H1 (cell line): ENCODE data around the gene VSTM2L. TPM values are rescaled to one million over a fixed set of nuclear protein-coding genes. Genes with fewer than 3 reads are reported as not detected.

Experiments used
- CTCF ChIA-PET: fragments of 300-600 bp; sonication (Branson Sonifier 250); formaldehyde crosslinking; loops from one replicate; lab custom pipeline; 2021; ENCODE audit not compliant: partially characterized antibody; lab: Charles Lee
- POLR2A ChIA-PET: fragments of 300-600 bp; sonication (Branson Sonifier 250); formaldehyde crosslinking; loops from one replicate; lab custom pipeline; 2021; ENCODE audit warnings: inconsistent platforms; ENCODE audit not compliant: partially characterized antibody; lab: Charles Lee
- DNase-seq, 2 experiments: peaks; one replicate each; pipeline versions ENCODE4 v3.0.0 to v3.0.0-alpha.2; 2010 to 2022; ENCODE audit warnings: low spot score in 2 of 2, low read depth in 1 of 2, mixed read lengths in 1 of 2
- FAIRE-seq: peaks from 2 replicates; lab custom pipeline; 2011; peaks lifted over from hg19 to GRCh38; lab: Jason Lieb, UNC
- H2AFZ ChIP-seq: 2 replicates; pipeline ENCODE4 v1.8.1; 2012; ENCODE audit warnings: low read length, inconsistent platforms
- H2AK5ac ChIP-seq: 2 replicates; pipeline ENCODE4 v1.6.1; 2013; ENCODE audit warnings: low read depth, low read length
- H2BK120ac ChIP-seq: replicated peaks from 2 replicates; pipeline ENCODE3; 2013; ENCODE audit warnings: low read depth, low read length, inconsistent platforms
- H2BK12ac ChIP-seq: 2 replicates; pipeline ENCODE4 v1.6.1; 2013; ENCODE audit warnings: low read depth, low read length
- H2BK15ac ChIP-seq: 2 replicates; pipeline ENCODE4 v1.6.1; 2013; ENCODE audit warnings: low read length
- H2BK20ac ChIP-seq: 2 replicates; pipeline ENCODE4 v1.6.1; 2013; ENCODE audit warnings: low read length
- H2BK5ac ChIP-seq: 2 replicates; pipeline ENCODE4 v1.6.1; 2013; ENCODE audit warnings: low read depth, low read length
- H3K14ac ChIP-seq: 2 replicates; pipeline ENCODE4 v1.6.1; 2013; ENCODE audit warnings: inconsistent platforms; ENCODE audit not compliant: insufficient read length
- H3K18ac ChIP-seq: 2 replicates; pipeline ENCODE4 v1.6.1; 2013; ENCODE audit warnings: low read length; ENCODE audit errors: extremely low read depth
- H3K23ac ChIP-seq: 2 replicates; pipeline ENCODE4 v1.6.1; 2013; ENCODE audit warnings: inconsistent platforms; ENCODE audit not compliant: insufficient read length
- H3K23me2 ChIP-seq: 2 replicates; pipeline ENCODE4 v1.6.1; 2013; ENCODE audit warnings: low read depth, low read length
- H3K27ac ChIP-seq: 2 replicates; pipeline ENCODE4 v1.6.1; 2011; ENCODE audit warnings: low read depth, low read length, inconsistent platforms
- H3K27me3 ChIP-seq, 4 experiments: replicated peaks in 1 of 4; 1 replicate in 1 of 4; 2 replicates in 3 of 4; pipeline versions ENCODE4 v1.6.1 to v1.8.1; 2011 to 2013; ENCODE audit warnings: low read length in 3 of 4, mild to moderate bottlenecking in 3 of 4, inconsistent platforms in 2 of 4, mixed read lengths in 2 of 4, moderate library complexity in 1 of 4; ENCODE audit not compliant: control insufficient read depth in 3 of 4, insufficient read depth in 3 of 4; ENCODE audit errors: extremely low read depth in 1 of 4
- H3K36me3 ChIP-seq, 4 experiments: 2 replicates each; pipeline versions ENCODE4 v1.6.1 to v1.8.1; 2011 to 2013; ENCODE audit warnings: mild to moderate bottlenecking in 4 of 4, low read length in 3 of 4, moderate library complexity in 2 of 4, control low read depth in 1 of 4, inconsistent platforms in 1 of 4; ENCODE audit not compliant: insufficient read depth in 4 of 4, control insufficient read depth in 2 of 4
- H3K4ac ChIP-seq: replicated peaks from 2 replicates; pipeline ENCODE3; 2013; ENCODE audit warnings: low read length, low read depth, mixed read lengths, inconsistent platforms; ENCODE audit not compliant: insufficient read length
- H3K4me1 ChIP-seq, 4 experiments: replicated peaks in 1 of 4; 1 replicate in 1 of 4; 2 replicates in 3 of 4; pipeline versions ENCODE4 v1.6.1 to v1.8.1; 2011 to 2013; ENCODE audit warnings: low read length in 3 of 4, inconsistent platforms in 2 of 4, mixed read lengths in 1 of 4; ENCODE audit not compliant: insufficient read depth in 4 of 4, control insufficient read depth in 3 of 4
- H3K4me2 ChIP-seq, 2 experiments: 2 replicates each; pipeline versions ENCODE4 v1.6.1 to v1.8.1; 2011 to 2013; ENCODE audit warnings: low read depth in 2 of 2, low read length in 2 of 2, control low read depth in 1 of 2, inconsistent platforms in 1 of 2, mild to moderate bottlenecking in 1 of 2; ENCODE audit not compliant: insufficient read depth in 1 of 2
- H3K4me3 ChIP-seq, 4 experiments: fragments of 200-600, 300-600 bp in 1 of 4; sonication (generic), shearing (Covaris generic), sonication (Bioruptor Twin) in 1 of 4; 2 replicates each; pipeline versions ENCODE4 v1.5.1 to v1.8.1; 2011 to 2016; ENCODE audit warnings: low read length in 4 of 4, low read depth in 3 of 4, control low read depth in 2 of 4, inconsistent platforms in 2 of 4, mild to moderate bottlenecking in 2 of 4, mixed read lengths in 1 of 4, moderate library complexity in 1 of 4; ENCODE audit not compliant: insufficient read depth in 2 of 4; ENCODE audit errors: extremely low read depth in 1 of 4
- H3K56ac ChIP-seq: replicated peaks from 2 replicates; pipeline ENCODE3; 2013; ENCODE audit warnings: low read depth, mild to moderate bottlenecking, mixed read lengths, low read length, inconsistent platforms; ENCODE audit not compliant: insufficient read length
- H3K79me1 ChIP-seq: 2 replicates; pipeline ENCODE4 v1.6.1; 2013; ENCODE audit warnings: low read depth, low read length, control low read depth
- H3K79me2 ChIP-seq, 2 experiments: 2 replicates each; pipeline versions ENCODE4 v1.6.1 to v1.8.1; 2012 to 2013; ENCODE audit warnings: low read length in 2 of 2, mild to moderate bottlenecking in 2 of 2, inconsistent platforms in 1 of 2; ENCODE audit not compliant: insufficient read depth in 2 of 2, control insufficient read depth in 1 of 2
- H3K9ac ChIP-seq, 4 experiments: replicated peaks in 1 of 4; 1 replicate in 1 of 4; 2 replicates in 3 of 4; pipeline versions ENCODE4 v1.6.1 to v1.8.1; 2011 to 2013; ENCODE audit warnings: low read depth in 3 of 4, low read length in 3 of 4, control low read depth in 2 of 4, mild to moderate bottlenecking in 2 of 4, moderate library complexity in 2 of 4, inconsistent platforms in 1 of 4; ENCODE audit errors: extremely low read depth in 1 of 4
- H3K9me3 ChIP-seq, 2 experiments: 2 replicates each; pipeline versions ENCODE4 v1.6.1 to v1.8.1; 2012 to 2013; ENCODE audit warnings: mild to moderate bottlenecking in 2 of 2, moderate library complexity in 2 of 2, control low read depth in 1 of 2, inconsistent platforms in 1 of 2, low read depth in 1 of 2, low read length in 1 of 2, mixed read lengths in 1 of 2; ENCODE audit not compliant: insufficient read depth in 2 of 2
- H4K20me1 ChIP-seq, 2 experiments: replicated peaks in 1 of 2; 2 replicates each; pipeline versions ENCODE3 to v1.8.1; 2011 to 2013; ENCODE audit warnings: inconsistent platforms in 2 of 2, low read length in 2 of 2, mild to moderate bottlenecking in 1 of 2; ENCODE audit not compliant: insufficient read depth in 2 of 2, control insufficient read depth in 1 of 2
- H4K5ac ChIP-seq: 2 replicates; pipeline ENCODE4 v1.6.1; 2013; ENCODE audit warnings: low read length, low read depth, mixed read lengths, inconsistent platforms; ENCODE audit not compliant: insufficient read length
- H4K8ac ChIP-seq: 2 replicates; pipeline ENCODE4 v1.8.0; 2013; ENCODE audit warnings: mild to moderate bottlenecking, moderate library complexity, low read length, inconsistent platforms; ENCODE audit not compliant: insufficient read depth; ENCODE audit errors: extremely low read depth
- H4K91ac ChIP-seq: replicated peaks from 2 replicates; pipeline ENCODE3; 2013; ENCODE audit warnings: low read length, mixed read lengths, inconsistent platforms; ENCODE audit not compliant: insufficient read length
- CTCF ChIP-seq, 3 experiments: IDR thresholded peaks; 1 replicate in 2 of 3; 2 replicates in 1 of 3; pipeline versions ENCODE4 v1.5.1 to v1.6.1; 2011; ENCODE audit warnings: low read length in 3 of 3, mild to moderate bottlenecking in 3 of 3, inconsistent platforms in 2 of 3, low read depth in 1 of 3, moderate library complexity in 1 of 3; ENCODE audit not compliant: insufficient read depth in 1 of 3; ENCODE audit errors: control extremely low read depth in 1 of 3
- PHF8 ChIP-seq: fragments of 200-600 bp; sonication (generic); conservative IDR thresholded peaks from 2 replicates; pipeline ENCODE4 v1.7.1; 2012; ENCODE audit warnings: low read depth, mild to moderate bottlenecking, inconsistent platforms, low read length, moderate library complexity
- WGBS, 2 experiments: shearing (Covaris generic) in 1 of 2; methylation state at CpG; one replicate each; pipeline versions ENCODE4 v1.1.6 to v1.1.7; 2013 to 2015; ENCODE audit warnings: low lambda C conversion rate in 2 of 2, mixed read lengths in 2 of 2, inconsistent platforms in 1 of 2, low coverage in 1 of 2, missing lambda C conversion rate in 1 of 2; ENCODE audit not compliant: insufficient replicate concordance in 2 of 2, insufficient coverage in 1 of 2, insufficient read length in 1 of 2; ENCODE audit errors: extremely low coverage in 1 of 2, missing lambda C conversion rate in 1 of 2; 5-methylcytosine and 5-hydroxymethylcytosine counted together
- polyA plus RNA-seq, 7 experiments: library from polyadenylated mRNA; depleted of rRNA in 3 of 7; stranded (reverse) in 5 of 7; unstranded in 2 of 7; fragments of >200 nt in 5 of 7; fragments of 200-250 nt in 2 of 7; gene quantifications; 1 replicate in 5 of 7; 2 replicates in 1 of 7; 4 replicates in 1 of 7; pipeline versions ENCODE4 v1.2.1 to v1.2.3, GENCODE V29; 2011 to 2013; ENCODE audit warnings: missing spikeins in 2 of 7, mixed read lengths in 2 of 7
- total RNA-seq: library from RNA; stranded (reverse); fragmentation: NEBNext Ultra II Directional; extraction: Animal tissue kit (Norgen Biotek cat#: 25700); gene quantifications from 2 replicates; pipeline ENCODE4 v1.2.1, GENCODE V29; 2021

Gene VSTM2L
- total and polyA plus RNA-seq, 2 of the 8 experiments (the other 6 are each of a cell fraction or from before 2014, with no cell fraction given), result 1.3 to 3.2 TPM

DNA sequence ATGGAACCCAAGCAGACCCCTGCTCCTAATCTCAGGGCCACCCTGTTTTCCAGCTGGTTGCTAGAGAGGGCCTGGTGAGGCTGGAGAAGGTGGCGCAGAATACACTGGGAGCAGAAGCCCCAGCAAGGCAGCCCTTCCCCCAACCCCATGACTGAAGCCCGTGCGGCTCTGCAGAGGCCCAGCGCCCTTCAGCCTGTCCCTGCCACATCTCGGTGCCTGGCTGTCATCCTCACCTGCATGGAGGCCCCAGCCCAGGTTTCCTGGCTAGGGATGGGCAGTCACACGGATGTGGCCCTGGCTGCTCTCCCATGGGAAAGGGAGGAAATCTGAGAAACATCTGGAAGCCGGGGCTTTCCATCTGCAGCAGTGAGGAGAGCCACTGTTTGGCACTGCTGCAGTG is 26.1 kb upstream of the VSTM2L start:
- Histone ChIP-seq H3K18ac (peak overlapping the region; percentile 48; the same call in 1 of the 2 replicates), H2BK120ac (no peak overlapping the region), H4K20me1 (no peaks in the 10 kb centered on the region), H4K91ac (no peak overlapping the region), H2BK12ac (no peak overlapping the region), H3K27me3 (0 out of 7 replicates have a peak, but pooled peaks cover 0 to 2% (median 0%) of the 10 kb centered on the region in 4 experiments), H4K8ac (no peak overlapping the region), H3K23ac (no peak overlapping the region), H3K79me1 (no peaks in the 10 kb centered on the region), H3K23me2 (no peaks in the 10 kb centered on the region), H3K4me3 (no peak overlapping the region), H3K79me2 (no peaks in the 10 kb centered on the region), H3K4me1 (no peaks in the 10 kb centered on the region), H3K4ac (no peak overlapping the region), H2BK5ac (no peak overlapping the region), H2BK15ac (no peak overlapping the region), H3K27ac (no peak overlapping the region), H3K4me2 (no peak overlapping the region), H3K56ac (no peak overlapping the region), H2BK20ac (no peak overlapping the region), H3K14ac (no peak overlapping the region), H2AK5ac (no peak overlapping the region), H2AFZ (no peak overlapping the region), H3K9me3 (no peaks in the 10 kb centered on the region), H3K36me3 (no peaks in the 10 kb centered on the region; a peak in 3 of 8 replicates), H3K9ac (no peak overlapping the region), H4K5ac (no peak overlapping the region)
- FAIRE-seq, result no peak
- no peak for DNase-seq
- ChIA-PET CTCF (interaction anchor here (1.3 to 1.8 kb wide), 2 partner anchors 11 to 13 kb away, joined by 3 to 4 read pairs; no protein-coding TSS in a partner anchor), POLR2A (no interaction called here)
- TF ChIP-seq PHF8 (no peak), CTCF (IDR thresholded peaks at IDR 0.05; ENCODE audit: control extremely low read depth in 1 of 3, insufficient read depth in 1 of 3, low read depth in 1 of 3, low read length in 3 of 3) (no peak)
- WGBS, 2 experiments, result 90% methylated on average over 7 of the region's 7 CpGs; no CpG with 5 or more reads in 1 of the 2 experiments
